WTC11 (cell line): ENCODE measurements around the gene NUAK2. TPM values are rescaled to one million over a fixed set of nuclear protein-coding genes. Genes with fewer than 3 reads are reported as not detected.
A peak's percentile ranks its signal among the peaks of the same experiment; 100 is the strongest.

Experiments
- ATAC-seq: fragments of 200-7000 bp; cut with Tn5 transposase; 2 replicates; pipeline ENCODE4 v1.10.0; 2021; ENCODE audit warnings: mild to moderate bottlenecking, moderate library complexity
- CTCF ChIA-PET: fragments of 300-600 bp; sonication (Branson Sonifier 250); formaldehyde crosslinking; loops from one replicate; lab custom pipeline; 2021; ENCODE audit warnings: antibody characterized with exemption; lab: Charles Lee
- POLR2A ChIA-PET: fragments of 350-600 bp; sonication (Branson Sonifier 250); formaldehyde crosslinking; loops from one replicate; lab custom pipeline; 2021; ENCODE audit warnings: antibody characterized with exemption; lab: Charles Lee
- DNase-seq: peaks from one replicate; pipeline ENCODE4 v3.0.0; 2021; ENCODE audit warnings: low spot score
- H3K27ac Mint-ChIP-seq: 2 replicates; pipeline ENCODE4 v1.8.0; 2021; ENCODE audit warnings: mixed read lengths
- H3K27me3 Mint-ChIP-seq: 2 replicates; pipeline ENCODE4 v1.8.0; 2021; ENCODE audit warnings: low read depth, mild to moderate bottlenecking, moderate library complexity, mixed read lengths
- H3K36me3 Mint-ChIP-seq: 2 replicates; pipeline ENCODE4 v1.8.0; 2021; ENCODE audit warnings: mixed read lengths
- H3K4me1 Mint-ChIP-seq: 2 replicates; pipeline ENCODE4 v1.8.0; 2022; ENCODE audit warnings: mixed read lengths
- H3K4me3 Mint-ChIP-seq: 2 replicates; pipeline ENCODE4 v1.8.0; 2021; ENCODE audit warnings: mild to moderate bottlenecking, moderate library complexity, mixed read lengths
- H3K9me3 Mint-ChIP-seq: 2 replicates; pipeline ENCODE4 v1.8.0; 2021; ENCODE audit warnings: mixed read lengths
- CREM ChIP-seq: sonication (generic); formaldehyde crosslinking; IDR thresholded peaks from 2 replicates; pipeline ENCODE4 v1.8.1; 2022; ENCODE audit warnings: mild to moderate bottlenecking, missing genetic modification reagents, moderate library complexity
- FOXJ3 ChIP-seq: sonication (generic); formaldehyde crosslinking; IDR thresholded peaks from 2 replicates; pipeline ENCODE4 v1.9.0; 2021; ENCODE audit warnings: missing genetic modification reagents, mild to moderate bottlenecking, borderline replicate concordance
- FOXP1 ChIP-seq: sonication (generic); formaldehyde crosslinking; IDR thresholded peaks from 2 replicates; pipeline ENCODE4 v1.8.0; 2022; ENCODE audit warnings: missing genetic modification reagents, mild to moderate bottlenecking, moderate library complexity, borderline replicate concordance
- GRHL2 ChIP-seq: fragments of 250-450 bp; sonication (Bioruptor Pico); IDR thresholded peaks from 2 replicates; pipeline ENCODE4 v1.8.0; 2022; ENCODE audit warnings: mild to moderate bottlenecking, moderate library complexity; ENCODE audit not compliant: insufficient replicate concordance, severe bottlenecking
- GTF2I ChIP-seq: fragments of 250-450 bp; sonication (Bioruptor Pico); conservative IDR thresholded peaks from 2 replicates; pipeline ENCODE4 v1.4.0; 2021; ENCODE audit warnings: mild to moderate bottlenecking
- JAZF1 ChIP-seq: fragments of 250-450 bp; sonication (Bioruptor Pico); IDR thresholded peaks from 2 replicates; pipeline ENCODE4 v1.9.0; 2021; ENCODE audit warnings: moderate library complexity, mild to moderate bottlenecking, inconsistent platforms
- JUN ChIP-seq: sonication (generic); formaldehyde crosslinking; IDR thresholded peaks from 2 replicates; pipeline ENCODE4 v1.8.0; 2023; ENCODE audit warnings: mild to moderate bottlenecking, missing genetic modification reagents
- NFATC4 ChIP-seq: fragments of 250-450 bp; sonication (Bioruptor Pico); IDR thresholded peaks from 2 replicates; pipeline ENCODE4 v1.9.0; 2021; ENCODE audit warnings: mild to moderate bottlenecking
- RELA ChIP-seq: sonication (generic); formaldehyde crosslinking; IDR thresholded peaks from 2 replicates; pipeline ENCODE4 v1.8.1; 2022; ENCODE audit warnings: missing genetic modification reagents, mild to moderate bottlenecking, borderline replicate concordance
- SP1 ChIP-seq: sonication (generic); formaldehyde crosslinking; conservative IDR thresholded peaks from 2 replicates; pipeline ENCODE4 v1.8.1; 2022; ENCODE audit warnings: missing genetic modification reagents
- TEAD4 ChIP-seq: sonication (generic); formaldehyde crosslinking; IDR thresholded peaks from 2 replicates; pipeline ENCODE4 v1.8.0; 2022; ENCODE audit warnings: mild to moderate bottlenecking, missing genetic modification reagents
- ZNF121 ChIP-seq: sonication (generic); formaldehyde crosslinking; IDR thresholded peaks from 2 replicates; pipeline ENCODE4 v1.8.0; 2023; ENCODE audit warnings: missing genetic modification reagents
- ZNF219 ChIP-seq: sonication (generic); formaldehyde crosslinking; IDR thresholded peaks from 2 replicates; pipeline ENCODE4 v1.8.0; 2023; ENCODE audit warnings: missing genetic modification reagents, mild to moderate bottlenecking, borderline replicate concordance
- ZNF232 ChIP-seq: sonication (generic); formaldehyde crosslinking; IDR thresholded peaks from 2 replicates; pipeline ENCODE4 v1.8.0; 2022; ENCODE audit warnings: mild to moderate bottlenecking, missing genetic modification reagents
- ZNF396 ChIP-seq: fragments of 250-450 bp; sonication (Bioruptor Pico); IDR thresholded peaks from 2 replicates; pipeline ENCODE4 v1.8.0; 2021; ENCODE audit warnings: mild to moderate bottlenecking, moderate library complexity, borderline replicate concordance
- total RNA-seq: library from RNA; stranded (reverse); gene quantifications from 3 replicates; pipeline ENCODE4 v1.2.3, GENCODE V29; 2021
- TF ChIP-seq, protein P1 (sequence below): fragments of 200-600 bp; IDR thresholded peaks from 2 replicates; pipeline ENCODE4 v1.8.0; 2022; ENCODE audit warnings: antibody characterized with exemption
- TF ChIP-seq, protein P2 (sequence below): sonication (generic); formaldehyde crosslinking; IDR thresholded peaks from 2 replicates; pipeline ENCODE4 v1.8.0; 2022; ENCODE audit warnings: mild to moderate bottlenecking, missing genetic modification reagents
- TF ChIP-seq, protein P3 (sequence below): sonication (generic); formaldehyde crosslinking; IDR thresholded peaks from 2 replicates; pipeline ENCODE4 v1.8.1; 2023; ENCODE audit warnings: mild to moderate bottlenecking, missing genetic modification reagents, moderate library complexity
- TF ChIP-seq, protein P4 (sequence below): sonication (generic); formaldehyde crosslinking; IDR thresholded peaks from 2 replicates; pipeline ENCODE4 v1.8.0; 2022; ENCODE audit warnings: mild to moderate bottlenecking, missing genetic modification reagents
- TF ChIP-seq, protein P5 (sequence below): sonication (generic); formaldehyde crosslinking; IDR thresholded peaks from 2 replicates; pipeline ENCODE4 v1.8.0; 2022; ENCODE audit warnings: missing genetic modification reagents
- TF ChIP-seq, protein P6 (sequence below): fragments of 250-450 bp; sonication (Bioruptor Pico); IDR thresholded peaks from 2 replicates; pipeline ENCODE4 v1.9.0; 2021; ENCODE audit warnings: mild to moderate bottlenecking, borderline replicate concordance

The NUAK2 gene
- total RNA-seq, 1 experiment from 2014 or later = 8.7 TPM

DNA sequence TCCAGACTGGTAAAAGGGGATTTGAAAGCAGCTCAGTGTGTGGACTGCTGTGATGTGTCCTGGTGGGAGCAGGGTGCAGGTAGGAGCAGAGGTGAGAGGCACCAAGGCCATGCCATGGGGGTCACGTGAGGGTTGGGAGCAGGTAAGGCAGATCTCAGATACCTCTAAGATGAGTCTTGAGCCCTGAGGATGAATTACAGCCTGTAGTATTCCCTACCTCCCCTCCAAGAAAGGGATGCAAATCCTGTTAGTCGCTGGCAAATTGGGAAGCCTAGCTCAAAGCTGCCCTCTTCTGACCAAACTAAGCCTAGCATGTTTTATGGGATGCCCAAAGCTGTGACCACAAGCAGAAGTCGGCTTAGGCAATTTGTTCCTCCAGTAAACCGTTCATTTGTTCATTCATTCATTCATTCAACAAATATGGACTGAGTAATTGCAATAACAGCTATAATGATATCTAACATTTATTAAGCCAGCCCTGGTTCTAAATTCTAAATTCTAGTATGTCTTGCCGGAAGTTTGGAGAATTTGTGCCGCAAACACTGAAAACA is 3.9 kb upstream of the NUAK2 start:
- ChIA-PET CTCF (interaction anchor here (0.6 to 13.8 kb wide), 35 partner anchors 8 to 334 kb away, joined by 3 to 684 read pairs (median 7); partner anchors contain the start of gene TMCC2), POLR2A (interaction anchor here (0.6 to 2.5 kb wide), 8 partner anchors 9 to 64 kb away, joined by 3 to 22 read pairs (median 6); no protein-coding TSS in a partner anchor)
- Mint-ChIP-seq H3K27ac (peak overlapping the region; percentile 84), H3K9me3 (no peaks in the 10 kb centered on the region), H3K36me3 (peaks cover 8% of the 10 kb centered on the region), H3K4me3 (no peak overlapping the region), H3K27me3 (peaks cover 29% of the 10 kb centered on the region), H3K4me1 (peaks cover 23% of the 10 kb centered on the region)
- TF ChIP-seq, protein P1, sequence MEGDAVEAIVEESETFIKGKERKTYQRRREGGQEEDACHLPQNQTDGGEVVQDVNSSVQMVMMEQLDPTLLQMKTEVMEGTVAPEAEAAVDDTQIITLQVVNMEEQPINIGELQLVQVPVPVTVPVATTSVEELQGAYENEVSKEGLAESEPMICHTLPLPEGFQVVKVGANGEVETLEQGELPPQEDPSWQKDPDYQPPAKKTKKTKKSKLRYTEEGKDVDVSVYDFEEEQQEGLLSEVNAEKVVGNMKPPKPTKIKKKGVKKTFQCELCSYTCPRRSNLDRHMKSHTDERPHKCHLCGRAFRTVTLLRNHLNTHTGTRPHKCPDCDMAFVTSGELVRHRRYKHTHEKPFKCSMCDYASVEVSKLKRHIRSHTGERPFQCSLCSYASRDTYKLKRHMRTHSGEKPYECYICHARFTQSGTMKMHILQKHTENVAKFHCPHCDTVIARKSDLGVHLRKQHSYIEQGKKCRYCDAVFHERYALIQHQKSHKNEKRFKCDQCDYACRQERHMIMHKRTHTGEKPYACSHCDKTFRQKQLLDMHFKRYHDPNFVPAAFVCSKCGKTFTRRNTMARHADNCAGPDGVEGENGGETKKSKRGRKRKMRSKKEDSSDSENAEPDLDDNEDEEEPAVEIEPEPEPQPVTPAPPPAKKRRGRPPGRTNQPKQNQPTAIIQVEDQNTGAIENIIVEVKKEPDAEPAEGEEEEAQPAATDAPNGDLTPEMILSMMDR = peak; percentile 65
- TF ChIP-seq, protein P2, sequence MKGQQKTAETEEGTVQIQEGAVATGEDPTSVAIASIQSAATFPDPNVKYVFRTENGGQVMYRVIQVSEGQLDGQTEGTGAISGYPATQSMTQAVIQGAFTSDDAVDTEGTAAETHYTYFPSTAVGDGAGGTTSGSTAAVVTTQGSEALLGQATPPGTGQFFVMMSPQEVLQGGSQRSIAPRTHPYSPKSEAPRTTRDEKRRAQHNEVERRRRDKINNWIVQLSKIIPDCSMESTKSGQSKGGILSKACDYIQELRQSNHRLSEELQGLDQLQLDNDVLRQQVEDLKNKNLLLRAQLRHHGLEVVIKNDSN = peak; percentile 89
- TF ChIP-seq GRHL2 (CRISPR knock-in tag) = no peak
- no peak for TF ChIP-seq JAZF1 (CRISPR knock-in tag)
- TF ChIP-seq, protein P3, sequence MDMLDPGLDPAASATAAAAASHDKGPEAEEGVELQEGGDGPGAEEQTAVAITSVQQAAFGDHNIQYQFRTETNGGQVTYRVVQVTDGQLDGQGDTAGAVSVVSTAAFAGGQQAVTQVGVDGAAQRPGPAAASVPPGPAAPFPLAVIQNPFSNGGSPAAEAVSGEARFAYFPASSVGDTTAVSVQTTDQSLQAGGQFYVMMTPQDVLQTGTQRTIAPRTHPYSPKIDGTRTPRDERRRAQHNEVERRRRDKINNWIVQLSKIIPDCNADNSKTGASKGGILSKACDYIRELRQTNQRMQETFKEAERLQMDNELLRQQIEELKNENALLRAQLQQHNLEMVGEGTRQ (CRISPR knock-in tag) = peak; percentile 87
- peak; percentile 13; the same call in 1 of the 2 replicates for TF ChIP-seq FOXP1
- TF ChIP-seq SP1 = peak; percentile 47; the same call in 1 of the 2 replicates
- TF ChIP-seq, protein P4, sequence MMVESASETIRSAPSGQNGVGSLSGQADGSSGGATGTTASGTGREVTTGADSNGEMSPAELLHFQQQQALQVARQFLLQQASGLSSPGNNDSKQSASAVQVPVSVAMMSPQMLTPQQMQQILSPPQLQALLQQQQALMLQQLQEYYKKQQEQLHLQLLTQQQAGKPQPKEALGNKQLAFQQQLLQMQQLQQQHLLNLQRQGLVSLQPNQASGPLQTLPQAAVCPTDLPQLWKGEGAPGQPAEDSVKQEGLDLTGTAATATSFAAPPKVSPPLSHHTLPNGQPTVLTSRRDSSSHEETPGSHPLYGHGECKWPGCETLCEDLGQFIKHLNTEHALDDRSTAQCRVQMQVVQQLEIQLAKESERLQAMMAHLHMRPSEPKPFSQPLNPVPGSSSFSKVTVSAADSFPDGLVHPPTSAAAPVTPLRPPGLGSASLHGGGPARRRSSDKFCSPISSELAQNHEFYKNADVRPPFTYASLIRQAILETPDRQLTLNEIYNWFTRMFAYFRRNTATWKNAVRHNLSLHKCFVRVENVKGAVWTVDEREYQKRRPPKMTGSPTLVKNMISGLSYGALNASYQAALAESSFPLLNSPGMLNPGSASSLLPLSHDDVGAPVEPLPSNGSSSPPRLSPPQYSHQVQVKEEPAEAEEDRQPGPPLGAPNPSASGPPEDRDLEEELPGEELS = 0 out of 2 replicates have a peak, but pooled peaks have one; percentile 19
- ATAC-seq = peak; percentile 49
- peak; percentile 80 for DNase-seq

DNA sequence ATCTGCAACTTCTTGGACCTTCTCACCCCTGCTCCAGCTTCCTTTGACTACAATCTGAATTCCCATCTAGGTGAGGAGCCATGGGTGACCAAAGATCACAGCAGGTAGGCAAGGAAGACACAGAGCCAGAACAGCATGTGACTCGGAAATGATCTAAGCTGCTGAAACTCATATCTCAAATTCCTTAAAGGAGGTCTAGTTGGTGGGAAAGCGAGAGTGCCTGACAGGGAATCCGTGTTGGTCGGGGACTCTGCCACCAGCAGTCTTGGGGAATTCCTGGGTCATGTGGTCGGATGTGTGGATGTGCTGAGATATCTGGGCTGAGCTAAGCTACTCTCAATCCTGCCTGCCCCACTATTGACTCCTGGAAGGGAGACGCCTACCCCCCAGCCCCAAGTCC is 3.2 kb upstream of the NUAK2 start:
- no peaks in the 10 kb centered on the region for H3K9me3 Mint-ChIP-seq
- H3K27me3 Mint-ChIP-seq = peaks cover 35% of the 10 kb centered on the region
- peaks cover 29% of the 10 kb centered on the region for H3K4me1 Mint-ChIP-seq
- H3K27ac Mint-ChIP-seq = peak overlapping the region; percentile 84
- H3K4me3 Mint-ChIP-seq = no peak overlapping the region
- H3K36me3 Mint-ChIP-seq = peaks cover 13% of the 10 kb centered on the region
- ChIA-PET POLR2A (interaction anchor here (0.6 to 2.5 kb wide), 8 partner anchors 9 to 64 kb away, joined by 3 to 22 read pairs (median 6); no protein-coding TSS in a partner anchor), CTCF (interaction anchor here (0.7 to 13.8 kb wide), 33 partner anchors 10 to 334 kb away, joined by 3 to 684 read pairs (median 7); partner anchors contain the start of gene TMCC2)
- peak; percentile 1; the same call in 1 of the 2 replicates for ATAC-seq
- no peak for DNase-seq
- TF ChIP-seq ZNF232 (CRISPR knock-in tag) = no peak
- TF ChIP-seq NFATC4 (CRISPR knock-in tag) = no peak
- no peak for TF ChIP-seq GRHL2 (CRISPR knock-in tag)
- TF ChIP-seq ZNF121 (CRISPR knock-in tag) = no peak
- TF ChIP-seq GTF2I (CRISPR knock-in tag) = no peak
- TF ChIP-seq JUN (CRISPR knock-in tag) = no peak
- TF ChIP-seq CREM (CRISPR knock-in tag) = no peak
- TF ChIP-seq ZNF219 (CRISPR knock-in tag) = no peak
- TF ChIP-seq, protein P5, sequence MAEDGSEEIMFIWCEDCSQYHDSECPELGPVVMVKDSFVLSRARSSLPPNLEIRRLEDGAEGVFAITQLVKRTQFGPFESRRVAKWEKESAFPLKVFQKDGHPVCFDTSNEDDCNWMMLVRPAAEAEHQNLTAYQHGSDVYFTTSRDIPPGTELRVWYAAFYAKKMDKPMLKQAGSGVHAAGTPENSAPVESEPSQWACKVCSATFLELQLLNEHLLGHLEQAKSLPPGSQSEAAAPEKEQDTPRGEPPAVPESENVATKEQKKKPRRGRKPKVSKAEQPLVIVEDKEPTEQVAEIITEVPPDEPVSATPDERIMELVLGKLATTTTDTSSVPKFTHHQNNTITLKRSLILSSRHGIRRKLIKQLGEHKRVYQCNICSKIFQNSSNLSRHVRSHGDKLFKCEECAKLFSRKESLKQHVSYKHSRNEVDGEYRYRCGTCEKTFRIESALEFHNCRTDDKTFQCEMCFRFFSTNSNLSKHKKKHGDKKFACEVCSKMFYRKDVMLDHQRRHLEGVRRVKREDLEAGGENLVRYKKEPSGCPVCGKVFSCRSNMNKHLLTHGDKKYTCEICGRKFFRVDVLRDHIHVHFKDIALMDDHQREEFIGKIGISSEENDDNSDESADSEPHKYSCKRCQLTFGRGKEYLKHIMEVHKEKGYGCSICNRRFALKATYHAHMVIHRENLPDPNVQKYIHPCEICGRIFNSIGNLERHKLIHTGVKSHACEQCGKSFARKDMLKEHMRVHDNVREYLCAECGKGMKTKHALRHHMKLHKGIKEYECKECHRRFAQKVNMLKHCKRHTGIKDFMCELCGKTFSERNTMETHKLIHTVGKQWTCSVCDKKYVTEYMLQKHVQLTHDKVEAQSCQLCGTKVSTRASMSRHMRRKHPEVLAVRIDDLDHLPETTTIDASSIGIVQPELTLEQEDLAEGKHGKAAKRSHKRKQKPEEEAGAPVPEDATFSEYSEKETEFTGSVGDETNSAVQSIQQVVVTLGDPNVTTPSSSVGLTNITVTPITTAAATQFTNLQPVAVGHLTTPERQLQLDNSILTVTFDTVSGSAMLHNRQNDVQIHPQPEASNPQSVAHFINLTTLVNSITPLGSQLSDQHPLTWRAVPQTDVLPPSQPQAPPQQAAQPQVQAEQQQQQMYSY (CRISPR knock-in tag) = no peak
- no peak for TF ChIP-seq TEAD4 (CRISPR knock-in tag)
- TF ChIP-seq RELA (CRISPR knock-in tag) = no peak
- TF ChIP-seq, protein P6, sequence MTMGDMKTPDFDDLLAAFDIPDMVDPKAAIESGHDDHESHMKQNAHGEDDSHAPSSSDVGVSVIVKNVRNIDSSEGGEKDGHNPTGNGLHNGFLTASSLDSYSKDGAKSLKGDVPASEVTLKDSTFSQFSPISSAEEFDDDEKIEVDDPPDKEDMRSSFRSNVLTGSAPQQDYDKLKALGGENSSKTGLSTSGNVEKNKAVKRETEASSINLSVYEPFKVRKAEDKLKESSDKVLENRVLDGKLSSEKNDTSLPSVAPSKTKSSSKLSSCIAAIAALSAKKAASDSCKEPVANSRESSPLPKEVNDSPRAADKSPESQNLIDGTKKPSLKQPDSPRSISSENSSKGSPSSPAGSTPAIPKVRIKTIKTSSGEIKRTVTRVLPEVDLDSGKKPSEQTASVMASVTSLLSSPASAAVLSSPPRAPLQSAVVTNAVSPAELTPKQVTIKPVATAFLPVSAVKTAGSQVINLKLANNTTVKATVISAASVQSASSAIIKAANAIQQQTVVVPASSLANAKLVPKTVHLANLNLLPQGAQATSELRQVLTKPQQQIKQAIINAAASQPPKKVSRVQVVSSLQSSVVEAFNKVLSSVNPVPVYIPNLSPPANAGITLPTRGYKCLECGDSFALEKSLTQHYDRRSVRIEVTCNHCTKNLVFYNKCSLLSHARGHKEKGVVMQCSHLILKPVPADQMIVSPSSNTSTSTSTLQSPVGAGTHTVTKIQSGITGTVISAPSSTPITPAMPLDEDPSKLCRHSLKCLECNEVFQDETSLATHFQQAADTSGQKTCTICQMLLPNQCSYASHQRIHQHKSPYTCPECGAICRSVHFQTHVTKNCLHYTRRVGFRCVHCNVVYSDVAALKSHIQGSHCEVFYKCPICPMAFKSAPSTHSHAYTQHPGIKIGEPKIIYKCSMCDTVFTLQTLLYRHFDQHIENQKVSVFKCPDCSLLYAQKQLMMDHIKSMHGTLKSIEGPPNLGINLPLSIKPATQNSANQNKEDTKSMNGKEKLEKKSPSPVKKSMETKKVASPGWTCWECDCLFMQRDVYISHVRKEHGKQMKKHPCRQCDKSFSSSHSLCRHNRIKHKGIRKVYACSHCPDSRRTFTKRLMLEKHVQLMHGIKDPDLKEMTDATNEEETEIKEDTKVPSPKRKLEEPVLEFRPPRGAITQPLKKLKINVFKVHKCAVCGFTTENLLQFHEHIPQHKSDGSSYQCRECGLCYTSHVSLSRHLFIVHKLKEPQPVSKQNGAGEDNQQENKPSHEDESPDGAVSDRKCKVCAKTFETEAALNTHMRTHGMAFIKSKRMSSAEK = no peak
- TF ChIP-seq ZNF396 (CRISPR knock-in tag) = no peak
- TF ChIP-seq FOXJ3 (CRISPR knock-in tag) = no peak
